ENCODE measurements around the gene SAG.

SAG gene

DNA sequence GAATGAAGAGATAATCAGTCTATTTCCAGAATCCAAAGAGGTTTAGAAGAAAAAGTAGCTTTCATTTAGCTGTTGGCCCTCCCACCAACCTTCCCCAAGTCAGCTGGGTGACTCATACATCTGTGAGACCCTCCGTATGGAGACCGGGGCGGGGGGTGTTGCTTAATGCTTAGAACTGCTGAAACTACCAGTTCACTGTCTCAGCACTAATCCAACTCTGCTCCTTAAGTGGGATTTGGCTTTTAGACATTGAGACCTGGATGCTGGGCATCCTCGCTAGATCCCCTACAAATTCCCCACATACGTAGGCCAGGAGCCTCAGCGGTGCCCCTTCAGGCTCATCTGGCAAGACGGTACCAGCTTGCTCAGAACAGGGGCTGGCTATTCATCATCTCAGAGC is at the start of gene SAG:
Gene SAG (plus strand): TSS at position 252 of the 400 bp plus-strand sequence. CDS start 1,374 bp downstream, outside the sequence.
- DNase-seq: no peak

DNA sequence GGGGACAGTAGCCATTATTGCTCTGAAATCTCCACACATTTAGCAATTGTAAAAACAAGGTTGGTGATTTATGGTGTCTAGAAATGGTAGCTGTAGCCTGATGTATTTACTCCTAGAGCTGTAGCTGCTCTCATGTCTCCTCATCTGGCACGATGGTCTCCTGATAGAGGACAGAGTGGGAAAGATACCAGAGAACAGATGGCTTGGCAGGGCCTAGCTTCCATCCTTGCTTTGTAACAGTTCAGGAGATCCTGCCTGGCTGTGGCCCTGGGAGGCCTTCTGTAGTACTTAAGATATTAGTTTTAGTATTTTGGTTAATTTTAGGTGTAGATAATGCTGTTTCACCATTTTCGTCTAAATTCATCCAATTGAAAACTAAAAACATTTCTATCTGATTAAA is 49.4 kb upstream of the SAG start:
- DNase-seq: no peak

DNA sequence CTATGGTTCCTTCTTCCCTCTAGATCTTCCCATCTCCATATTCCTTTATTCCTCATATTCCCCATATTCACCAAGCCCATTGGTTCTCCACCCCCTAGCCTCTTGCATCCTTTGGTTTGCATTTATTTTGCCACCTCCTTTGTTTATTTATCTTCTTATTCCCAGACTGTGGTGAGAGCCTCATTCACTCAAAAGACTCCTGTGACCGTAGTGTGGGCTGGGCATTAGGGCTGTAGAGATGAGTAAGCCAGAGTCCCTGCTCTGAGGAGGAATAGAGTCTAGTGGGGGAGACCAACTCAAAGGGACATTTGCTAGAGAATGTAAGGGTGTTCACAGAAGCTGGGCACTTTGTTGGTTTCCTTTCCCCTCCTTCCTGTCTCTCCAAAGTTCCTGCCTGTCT is 47.9 kb upstream of the SAG start:
- no peak for DNase-seq

DNA sequence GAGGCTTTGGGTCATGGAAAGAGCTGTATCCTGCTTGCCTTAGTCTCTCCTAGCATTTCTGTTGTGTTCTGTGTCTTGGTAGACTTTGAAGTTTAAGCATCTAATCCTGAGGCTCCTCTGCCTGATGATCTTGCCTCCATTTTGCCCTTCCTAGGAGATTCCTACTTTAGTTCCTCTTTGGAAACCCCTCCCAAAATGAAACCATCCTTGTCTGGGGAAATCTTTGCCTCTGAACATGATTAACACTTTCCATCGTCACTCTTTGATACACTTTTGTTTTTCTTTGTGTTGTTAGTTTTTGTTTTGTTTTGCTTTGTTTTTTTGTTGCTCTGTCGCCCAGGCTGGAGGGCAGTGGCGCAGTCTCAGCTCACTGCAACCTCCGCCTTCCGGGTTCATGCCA is 47.0 kb upstream of the SAG start:
- no peak for DNase-seq

DNA sequence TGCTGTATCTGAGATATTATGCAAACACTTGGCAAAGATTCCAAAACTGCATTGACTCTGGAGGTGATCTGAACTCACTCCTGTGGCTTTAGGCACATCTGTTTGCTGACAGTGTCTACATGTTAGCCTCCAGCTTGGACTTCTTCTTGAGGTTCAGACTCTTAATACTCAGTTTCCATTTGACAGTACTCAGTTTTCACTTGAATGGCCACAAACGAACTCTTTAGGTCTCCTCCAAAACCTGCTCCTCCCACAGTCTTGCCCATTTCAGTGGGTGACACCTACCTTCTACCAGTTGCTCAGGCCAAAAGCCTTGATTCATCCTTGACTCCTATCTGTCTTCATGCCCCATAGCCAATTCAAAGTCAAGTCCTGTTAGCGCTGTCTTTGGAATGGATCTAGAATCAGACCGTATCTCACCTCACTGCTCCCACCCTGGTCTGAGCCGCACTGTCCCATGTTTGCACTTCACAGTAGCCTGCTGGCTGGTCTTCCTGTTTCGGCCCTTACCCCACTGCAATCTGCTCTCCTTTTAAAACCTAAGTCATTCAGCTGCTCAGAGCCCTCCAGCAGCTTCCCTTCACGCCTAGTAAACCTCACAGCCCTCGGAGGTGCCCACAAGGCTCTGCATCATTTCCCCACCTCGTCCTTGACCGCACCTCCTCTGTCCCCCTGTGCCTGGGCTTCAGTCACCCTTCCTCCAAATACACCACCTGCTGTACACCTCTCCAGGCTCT is 45.6 kb upstream of the SAG start:
- DNase-seq: no peak

DNA sequence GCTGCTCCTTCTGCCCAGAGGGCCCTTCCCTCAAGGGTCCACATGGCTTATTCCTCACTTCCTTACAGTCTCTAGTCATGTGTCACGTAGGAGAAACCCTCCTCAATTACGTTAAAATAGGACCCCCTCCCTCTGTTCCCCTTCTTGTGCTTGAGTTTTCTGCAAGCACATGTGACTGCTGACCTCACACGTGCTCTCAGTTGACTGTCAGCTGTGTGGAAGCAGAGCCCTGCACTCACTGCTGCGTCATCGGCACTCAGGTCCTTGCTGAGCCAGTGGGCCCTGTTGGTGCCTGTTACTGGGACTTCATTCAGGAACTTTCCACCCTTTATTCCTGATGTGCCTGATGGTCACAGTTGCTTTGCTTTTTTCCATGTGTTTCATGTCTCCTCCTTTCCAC is 45.1 kb upstream of the SAG start:
- no peak for DNase-seq

DNA sequence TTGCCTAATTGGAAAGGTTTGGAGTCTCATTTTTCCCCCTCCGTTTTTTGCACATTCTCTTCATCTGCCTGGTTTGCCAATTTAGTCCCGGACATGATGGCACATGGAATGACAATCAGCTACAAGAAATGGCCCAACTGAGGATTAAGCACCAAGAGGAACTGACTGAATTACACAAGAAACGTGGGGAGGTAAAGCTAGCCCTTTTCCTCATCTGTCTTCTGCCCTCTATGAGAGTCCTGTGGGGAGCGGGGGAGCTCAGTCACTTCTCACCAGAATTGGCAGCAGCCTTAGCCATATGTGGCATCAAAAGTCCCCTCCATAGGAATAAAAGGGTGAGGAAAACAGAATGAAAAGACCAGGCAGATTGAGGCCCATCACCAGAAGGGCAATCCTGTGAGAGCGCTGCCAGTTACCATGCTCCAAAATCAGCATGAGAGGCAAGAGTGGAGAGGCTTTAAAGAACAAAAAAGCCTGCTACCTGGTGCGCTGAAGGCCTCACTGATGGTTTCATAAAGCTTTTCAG is 44.5 kb upstream of the SAG start:
- no peak for DNase-seq

DNA sequence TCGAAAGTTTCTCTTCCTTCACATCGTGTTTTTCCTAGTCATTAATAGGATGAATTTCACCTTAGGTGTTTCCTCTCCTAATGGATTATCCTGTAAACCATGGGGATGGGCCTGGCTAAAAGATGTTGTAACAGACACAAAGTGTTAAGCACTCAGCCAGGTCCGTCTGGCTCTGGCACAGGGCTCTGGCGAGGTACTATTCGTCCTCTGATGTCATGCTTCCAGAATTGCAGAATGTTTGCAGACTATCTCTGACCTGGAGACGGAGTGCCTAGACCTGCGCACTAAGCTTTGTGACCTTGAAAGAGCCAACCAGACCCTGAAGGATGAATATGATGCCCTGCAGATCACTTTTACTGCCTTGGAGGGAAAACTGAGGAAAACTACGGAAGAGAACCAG is 42.9 kb upstream of the SAG start:
- DNase-seq: no peak

DNA sequence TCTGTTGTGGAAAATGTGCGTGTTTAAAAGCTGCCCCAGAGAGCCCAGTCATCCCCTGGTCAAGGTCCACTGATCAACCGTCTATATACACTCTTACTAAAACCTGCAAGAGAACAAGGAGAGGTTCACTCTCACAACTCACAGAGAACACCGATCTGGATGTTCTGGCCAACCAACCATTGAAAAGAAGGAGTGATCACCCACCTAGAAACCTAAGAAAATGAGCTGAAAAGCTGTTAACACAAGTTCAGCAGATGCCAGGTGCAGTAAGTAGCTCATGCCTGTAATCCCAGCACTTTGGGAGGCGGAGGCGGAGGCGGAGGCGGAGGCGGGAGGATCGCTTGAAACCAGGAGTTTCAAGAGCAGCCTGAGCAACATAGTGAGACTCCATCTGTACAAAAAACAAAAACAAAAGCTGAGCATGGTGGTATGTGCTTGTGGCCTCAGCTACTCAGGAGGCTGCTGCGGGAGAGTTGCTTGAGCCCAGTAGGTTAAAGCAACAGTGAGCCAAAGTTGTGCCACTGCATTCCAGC is 41.7 kb upstream of the SAG start:
- no peak for DNase-seq

DNA sequence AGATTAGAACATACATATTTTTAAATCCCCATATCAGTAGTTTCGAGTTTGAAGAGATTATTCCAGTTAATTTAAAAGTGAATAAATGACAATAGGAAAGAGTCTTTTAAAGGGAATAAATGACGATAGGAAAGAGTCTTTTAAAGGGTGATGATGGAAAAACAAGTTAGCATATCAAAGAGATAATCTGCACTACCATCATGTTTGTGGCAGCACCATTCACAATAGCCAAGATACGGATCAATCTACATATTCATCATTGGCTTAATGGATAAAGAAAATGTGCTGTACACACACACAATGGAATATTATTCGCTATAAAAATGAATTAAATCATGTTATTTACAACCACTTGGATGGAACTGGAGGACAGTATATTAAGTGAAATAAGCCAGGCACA is 41.1 kb upstream of the SAG start:
- DNase-seq: no peak

DNA sequence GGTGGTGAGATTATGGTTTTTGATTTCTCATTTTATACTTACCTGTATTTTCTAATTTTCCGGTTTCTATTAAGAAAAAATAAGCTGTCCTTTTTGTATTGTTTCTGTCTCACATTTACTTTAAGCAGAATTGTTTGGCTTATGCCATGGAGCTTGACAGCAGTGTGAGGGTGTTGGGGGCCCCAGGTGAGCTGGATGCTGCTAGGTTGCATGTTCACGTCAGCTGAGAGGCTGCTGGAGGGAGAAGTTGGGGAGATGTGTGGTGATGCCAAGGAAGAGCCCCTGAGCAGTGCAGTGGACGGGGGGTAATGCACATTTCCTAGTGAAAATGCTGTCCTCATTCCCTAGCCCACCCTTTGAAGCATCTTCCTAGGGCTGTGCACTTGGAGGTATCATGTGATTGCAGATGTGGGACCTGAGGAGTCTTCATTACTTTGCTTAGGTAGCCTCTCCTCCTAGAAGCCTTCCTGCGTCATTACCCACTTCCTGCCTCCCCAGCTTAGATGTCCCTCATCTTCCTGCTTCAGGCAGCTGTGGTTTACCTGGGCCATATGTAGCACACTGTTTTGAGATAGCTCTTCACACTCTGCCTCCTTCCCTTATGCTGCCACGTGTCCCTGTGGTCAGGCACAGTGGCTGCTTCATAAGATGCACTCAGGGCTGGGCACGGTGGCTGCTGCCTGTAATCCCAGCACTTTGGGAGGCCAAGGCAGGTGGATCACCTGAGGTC is 39.9 kb upstream of the SAG start:
- peak; percentile 83 for DNase-seq

DNA sequence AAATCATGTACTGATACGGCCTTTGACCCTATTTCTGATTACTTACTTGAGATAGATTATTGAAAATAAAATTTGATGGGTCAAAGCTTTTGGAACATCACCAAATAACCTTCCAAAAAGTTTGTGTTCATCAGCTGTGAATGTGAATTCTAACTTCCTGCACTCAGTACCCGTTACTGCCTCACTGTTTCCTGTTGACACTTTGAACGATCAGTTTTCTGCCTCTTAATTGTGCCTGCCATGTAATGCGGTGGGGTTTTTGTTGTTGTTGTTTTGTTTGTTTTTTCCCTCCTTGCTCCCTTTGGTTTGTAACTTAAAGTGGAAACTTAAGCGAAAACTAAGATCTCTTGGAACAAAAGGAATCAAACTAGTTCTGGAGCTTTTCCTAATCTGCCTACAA is 37.2 kb upstream of the SAG start:
- DNase-seq: peak; percentile 34

DNA sequence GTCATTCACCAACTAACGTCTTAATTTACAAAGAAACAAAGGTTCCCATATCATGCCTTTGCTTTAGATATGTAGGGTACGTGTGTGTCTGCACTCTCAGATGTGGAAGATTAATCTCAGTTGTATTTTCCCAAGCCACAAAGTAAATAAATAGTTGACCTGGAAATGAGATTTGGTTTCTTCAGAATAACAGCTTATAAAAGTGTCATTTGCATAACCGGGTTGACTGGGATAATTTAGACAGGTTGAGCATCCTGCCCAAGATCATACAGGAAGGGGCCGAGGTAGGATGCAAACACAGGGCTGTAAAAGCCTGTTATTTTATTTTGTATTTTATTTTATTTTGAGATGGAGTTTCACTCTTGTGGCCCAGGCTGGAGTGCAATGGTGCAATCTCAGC is 36.7 kb upstream of the SAG start:
- no peak for DNase-seq

DNA sequence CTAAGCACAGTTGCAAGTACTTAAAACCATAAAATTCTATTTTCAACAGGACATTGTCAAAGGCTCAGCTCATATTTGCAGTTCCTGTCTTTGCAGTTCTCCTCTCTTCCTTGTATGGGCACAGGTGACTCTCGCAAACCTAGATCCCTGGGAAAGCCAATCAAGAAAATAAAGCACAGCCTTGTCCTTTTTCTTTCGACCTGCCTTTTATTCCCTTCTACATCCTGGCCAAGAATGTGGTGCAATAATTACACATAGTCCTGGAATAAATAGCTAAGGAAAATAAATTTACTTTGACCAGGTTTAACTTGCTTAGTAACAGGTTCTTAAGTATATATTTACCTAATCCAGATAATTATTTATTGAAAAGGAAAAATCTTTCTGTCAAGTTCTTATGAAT is 35.9 kb upstream of the SAG start:
- no peak for DNase-seq

DNA sequence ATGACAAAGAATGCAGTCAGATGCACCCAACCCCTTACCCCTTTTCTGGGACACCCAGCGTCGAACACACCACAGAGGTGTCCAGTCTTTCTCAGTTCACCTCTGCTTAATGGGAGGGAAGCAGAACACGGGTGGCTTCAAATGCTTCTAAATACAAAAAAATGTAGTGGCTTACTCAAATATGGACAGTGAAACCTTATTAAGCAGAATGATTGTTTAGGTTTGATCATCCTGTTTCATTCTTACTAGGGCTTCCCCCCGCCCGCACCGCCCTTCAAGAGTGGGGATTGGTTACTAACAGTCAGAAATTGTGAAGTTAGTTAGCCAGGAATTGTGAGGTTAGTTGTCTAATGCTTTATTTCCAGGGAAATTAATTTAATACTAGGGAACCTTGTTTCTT is 34.5 kb upstream of the SAG start:
- DNase-seq: no peak

DNA sequence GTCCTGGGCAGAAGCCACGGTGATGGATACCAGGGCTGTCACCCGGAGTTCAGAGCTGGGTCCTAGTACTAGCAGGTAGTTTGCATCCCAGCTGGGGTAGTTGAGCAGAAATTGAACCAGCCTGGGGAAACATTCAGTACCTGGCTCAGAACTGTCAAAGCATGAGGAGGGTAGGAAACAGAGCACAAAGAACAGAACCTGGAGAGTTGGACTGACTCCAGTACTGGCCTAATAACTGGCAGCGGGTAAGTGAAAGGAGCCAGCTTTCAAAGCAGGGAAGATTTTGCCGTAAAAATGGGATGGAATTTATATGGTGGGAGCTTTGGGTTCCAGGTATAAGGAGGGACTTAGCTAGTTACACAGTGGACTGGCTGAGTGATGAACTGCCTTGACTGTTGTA is 32.4 kb upstream of the SAG start:
- DNase-seq: no peak

DNA sequence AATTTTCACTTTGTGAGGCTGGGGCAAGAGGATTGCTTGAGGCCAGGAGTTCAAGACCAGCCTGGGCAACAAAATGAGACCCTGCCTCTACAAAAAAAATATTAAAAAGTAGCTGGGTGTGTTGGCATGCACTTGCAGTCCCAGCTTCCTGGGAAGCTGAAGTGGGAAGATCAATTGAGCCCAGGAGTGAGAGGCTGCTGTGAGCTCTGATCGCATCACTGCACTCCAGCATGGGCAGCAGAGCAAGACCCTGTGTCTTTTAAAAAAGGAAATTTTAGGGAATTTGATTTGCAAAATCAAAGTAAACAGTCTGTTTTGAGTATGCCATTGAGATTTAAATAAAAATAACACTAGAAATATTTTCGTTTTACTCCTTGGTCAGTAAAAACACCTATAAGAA is 28.7 kb upstream of the SAG start:
- DNase-seq: no peak

DNA sequence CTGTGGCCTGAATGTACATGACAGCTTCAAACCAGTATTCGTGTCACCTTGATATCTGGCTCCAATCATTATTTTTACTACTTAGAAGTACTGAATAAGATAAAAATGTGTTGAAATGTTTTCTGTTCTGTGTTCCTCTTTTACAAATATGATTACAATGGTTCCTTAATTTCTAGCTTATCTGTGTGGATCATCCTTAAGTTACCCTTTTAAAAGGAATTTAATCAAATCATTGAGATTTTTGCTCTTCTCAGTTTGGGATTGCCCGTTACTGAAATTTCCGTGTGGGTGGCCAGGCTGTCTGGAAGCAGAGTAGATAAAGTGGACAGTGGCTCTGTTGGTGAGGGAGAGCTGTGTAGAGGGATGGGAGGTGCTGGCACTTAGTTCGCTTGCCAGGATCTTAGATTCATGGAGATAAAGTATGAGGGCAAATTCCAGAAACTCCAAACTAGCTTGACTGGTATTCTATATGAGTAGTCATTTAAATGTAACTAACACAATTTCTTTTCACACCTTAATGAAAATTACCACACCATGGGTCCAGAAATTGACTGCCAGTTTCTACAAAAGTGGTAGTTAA is 27.4 kb upstream of the SAG start:
- no peak for DNase-seq

DNA sequence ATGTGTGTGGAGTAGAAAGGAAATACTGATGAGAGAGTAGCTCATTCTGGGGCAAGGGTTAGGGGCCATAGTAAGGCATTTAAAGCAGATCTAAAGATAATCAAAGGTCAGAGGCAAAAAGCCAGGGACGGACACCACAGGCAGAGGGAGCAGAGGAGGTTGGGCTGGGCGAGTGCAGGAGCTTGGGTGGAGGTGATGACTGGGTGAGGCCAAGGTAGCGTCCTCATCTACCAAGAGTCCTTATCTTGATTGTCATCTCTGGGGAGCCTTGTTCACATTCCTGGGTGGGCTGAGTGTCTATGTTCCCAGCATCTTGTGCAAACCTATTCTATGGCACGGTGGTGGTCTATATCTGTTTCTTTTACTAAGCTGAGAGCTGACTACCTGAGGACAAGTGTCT is 26.1 kb upstream of the SAG start:
- no peak for DNase-seq

DNA sequence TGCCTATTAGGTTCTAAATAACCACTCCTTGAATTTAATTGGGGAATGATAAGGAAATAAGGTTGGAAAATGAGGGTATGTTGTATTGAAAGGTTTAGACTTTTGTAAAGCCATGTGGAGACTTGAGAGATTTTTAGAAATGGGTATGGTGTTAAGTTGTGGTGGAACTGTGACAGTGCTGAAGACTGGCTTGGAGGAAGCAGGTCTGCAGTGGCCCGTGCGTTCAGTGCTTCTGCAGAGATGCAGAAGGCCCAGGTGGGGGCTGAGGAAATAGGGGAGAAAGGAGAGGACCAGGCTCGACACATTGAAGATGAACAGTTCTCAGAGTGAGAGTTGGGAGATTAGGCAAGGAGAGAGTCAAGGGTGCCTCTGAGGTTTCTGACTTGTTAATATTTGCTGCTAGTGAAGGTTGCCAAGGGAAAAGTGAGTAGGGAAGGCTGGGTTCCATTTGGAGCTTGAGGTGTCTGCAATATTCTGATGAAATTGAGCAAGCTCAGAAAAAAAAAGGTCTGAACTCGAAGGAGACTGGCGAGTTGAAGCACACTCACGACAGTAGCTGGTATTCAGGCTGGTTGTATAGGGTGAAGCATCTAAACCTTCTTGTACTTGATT is 25.5 kb upstream of the SAG start:
- no peak for DNase-seq

DNA sequence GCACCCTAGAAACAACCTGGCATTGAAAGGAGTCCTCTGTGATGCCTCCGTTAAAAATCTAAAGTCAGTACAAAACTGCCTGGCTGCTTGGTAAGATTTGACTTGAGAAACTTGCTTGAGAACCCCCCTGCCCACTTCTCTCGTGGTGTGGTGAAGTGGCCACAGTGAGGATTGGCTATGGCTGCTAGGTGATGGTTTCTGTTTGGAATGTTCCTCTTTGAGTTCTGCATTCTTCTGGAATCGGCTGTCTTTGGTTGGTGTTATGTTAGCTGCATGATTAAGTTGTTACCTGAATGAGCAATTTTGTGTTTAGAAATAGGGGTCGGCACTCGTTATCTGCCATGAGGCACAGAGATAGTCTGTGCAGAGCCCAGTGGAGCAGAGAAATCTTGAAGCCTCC is 21.7 kb upstream of the SAG start:
- no peak for DNase-seq

DNA sequence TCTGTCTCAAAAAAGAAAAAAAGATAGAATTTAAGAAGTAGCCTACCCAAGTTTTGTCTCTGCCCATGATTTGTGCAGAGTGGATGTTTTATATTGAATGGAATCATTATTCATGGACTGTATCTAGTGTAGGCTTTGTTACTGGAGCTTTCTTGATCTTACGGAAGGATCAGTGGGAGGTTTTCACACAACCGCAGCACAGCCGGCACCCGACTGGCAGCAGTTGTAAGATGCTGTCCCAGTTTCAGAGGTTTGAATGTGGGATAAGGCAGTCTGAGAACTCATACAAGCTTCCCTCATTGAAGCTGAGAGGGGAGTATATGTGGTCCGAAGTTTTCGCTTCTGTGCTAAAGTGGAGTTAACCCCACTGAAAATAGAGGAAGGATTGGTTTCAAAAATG is 19.7 kb upstream of the SAG start:
- no peak for DNase-seq

DNA sequence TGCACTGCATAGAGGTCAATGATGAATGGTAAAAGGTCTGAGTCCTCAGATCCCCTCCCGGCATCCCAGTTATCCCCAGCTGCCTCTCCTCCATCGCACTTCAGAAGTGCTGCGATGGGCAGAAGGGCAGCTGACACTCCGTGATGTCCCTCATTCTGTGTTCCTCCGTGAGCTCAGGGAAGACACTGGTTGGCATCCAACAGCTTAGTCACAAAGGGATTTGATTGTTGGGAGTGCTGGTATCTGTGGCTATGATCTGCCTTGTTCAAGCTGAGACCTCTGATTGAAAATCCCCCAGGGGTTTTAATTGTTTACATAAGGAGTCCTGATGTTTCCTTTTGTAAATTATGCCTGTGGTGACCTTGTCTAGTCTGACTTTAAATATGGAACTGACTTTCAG is 19.0 kb upstream of the SAG start:
- DNase-seq: no peak

DNA sequence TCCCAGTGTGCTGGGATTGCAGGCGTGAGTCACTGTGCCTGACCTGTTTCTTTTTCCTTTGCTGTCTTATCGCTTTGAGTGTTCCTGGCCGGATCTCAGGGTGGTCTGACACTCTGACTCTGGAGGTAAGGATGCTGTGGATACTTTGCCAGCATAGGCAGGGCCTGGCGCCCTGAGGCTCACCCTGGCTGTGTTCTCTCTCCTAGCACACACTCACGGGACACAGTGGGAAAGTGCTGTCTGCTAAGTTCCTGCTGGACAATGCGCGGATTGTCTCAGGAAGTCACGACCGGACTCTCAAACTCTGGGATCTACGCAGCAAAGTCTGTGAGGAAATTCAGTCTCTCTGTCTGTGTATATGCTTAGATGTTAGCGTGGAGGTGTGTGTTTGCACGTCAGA is 18.0 kb upstream of the SAG start:
- no peak for DNase-seq
